H1 (cell line): ENCODE results near the gene KCNA5.

Experiments used
- CEBPB ChIP-seq: IDR thresholded peaks from 2 replicates; pipeline ENCODE4 v1.6.1; 2012; ENCODE audit warnings: low read depth, low read length
- CHD2 ChIP-seq: IDR thresholded peaks from 2 replicates; pipeline ENCODE4 v1.6.1; 2012; ENCODE audit warnings: low read length, improper control_type of control experiment
- EGR1 ChIP-seq: IDR thresholded peaks from 2 replicates; pipeline ENCODE4 v1.6.1; 2011; ENCODE audit warnings: low read depth, low read length, borderline replicate concordance
- MAFK ChIP-seq: IDR thresholded peaks from 2 replicates; pipeline ENCODE4 v1.6.1; 2012; ENCODE audit warnings: low read depth, mild to moderate bottlenecking, improper control_type of control experiment, low read length
- MAX ChIP-seq: IDR thresholded peaks from 2 replicates; pipeline ENCODE4 v1.6.1; 2012; ENCODE audit warnings: inconsistent platforms
- POLR2A ChIP-seq, 2 experiments: IDR thresholded peaks; 1 replicate in 1 of 2; 2 replicates in 1 of 2; pipeline ENCODE4 v1.6.1; 2011; ENCODE audit warnings: low read depth in 2 of 2, low read length in 2 of 2, mild to moderate bottlenecking in 2 of 2; ENCODE audit errors: control extremely low read depth in 1 of 2
- POLR2AphosphoS5 ChIP-seq: IDR thresholded peaks from 2 replicates; pipeline ENCODE4 v1.6.1; 2011; ENCODE audit warnings: low read depth, low read length
- SP4 ChIP-seq: IDR thresholded peaks from 2 replicates; pipeline ENCODE4 v1.6.1; 2012; ENCODE audit warnings: low read length, inconsistent platforms
- TAF1 ChIP-seq: IDR thresholded peaks from 2 replicates; pipeline ENCODE4 v1.6.1; 2011; ENCODE audit warnings: mild to moderate bottlenecking, low read depth, low read length
- TEAD4 ChIP-seq: IDR thresholded peaks from 2 replicates; pipeline ENCODE4 v1.6.1; 2012; ENCODE audit warnings: low read depth, low read length, inconsistent platforms, mixed read lengths
- TF ChIP-seq, protein P1 (sequence below), 3 experiments: IDR thresholded peaks; 1 replicate in 2 of 3; 2 replicates in 1 of 3; pipeline versions ENCODE4 v1.5.1 to v1.6.1; 2011; ENCODE audit warnings: low read length in 3 of 3, mild to moderate bottlenecking in 3 of 3, inconsistent platforms in 2 of 3, low read depth in 1 of 3, moderate library complexity in 1 of 3; ENCODE audit not compliant: insufficient read depth in 1 of 3; ENCODE audit errors: control extremely low read depth in 1 of 3
- TF ChIP-seq, protein P2 (sequence below): IDR thresholded peaks from 2 replicates; pipeline ENCODE4 v1.6.1; 2012; ENCODE audit warnings: inconsistent platforms

- TF ChIP-seq EGR1 (no peak), CEBPB (no peak), TEAD4 (no peak), TAF1 (no peak), CHD2 (no peak), MAFK (no peak), POLR2A (IDR thresholded peaks at IDR 0.05; ENCODE audit: control extremely low read depth in 1 of 2, low read depth in 2 of 2, low read length in 2 of 2) (no peak), POLR2AphosphoS5 (no peak), MAX (no peak), SP4 (no peak)
- TF ChIP-seq, protein P1, sequence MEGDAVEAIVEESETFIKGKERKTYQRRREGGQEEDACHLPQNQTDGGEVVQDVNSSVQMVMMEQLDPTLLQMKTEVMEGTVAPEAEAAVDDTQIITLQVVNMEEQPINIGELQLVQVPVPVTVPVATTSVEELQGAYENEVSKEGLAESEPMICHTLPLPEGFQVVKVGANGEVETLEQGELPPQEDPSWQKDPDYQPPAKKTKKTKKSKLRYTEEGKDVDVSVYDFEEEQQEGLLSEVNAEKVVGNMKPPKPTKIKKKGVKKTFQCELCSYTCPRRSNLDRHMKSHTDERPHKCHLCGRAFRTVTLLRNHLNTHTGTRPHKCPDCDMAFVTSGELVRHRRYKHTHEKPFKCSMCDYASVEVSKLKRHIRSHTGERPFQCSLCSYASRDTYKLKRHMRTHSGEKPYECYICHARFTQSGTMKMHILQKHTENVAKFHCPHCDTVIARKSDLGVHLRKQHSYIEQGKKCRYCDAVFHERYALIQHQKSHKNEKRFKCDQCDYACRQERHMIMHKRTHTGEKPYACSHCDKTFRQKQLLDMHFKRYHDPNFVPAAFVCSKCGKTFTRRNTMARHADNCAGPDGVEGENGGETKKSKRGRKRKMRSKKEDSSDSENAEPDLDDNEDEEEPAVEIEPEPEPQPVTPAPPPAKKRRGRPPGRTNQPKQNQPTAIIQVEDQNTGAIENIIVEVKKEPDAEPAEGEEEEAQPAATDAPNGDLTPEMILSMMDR (IDR thresholded peaks at IDR 0.05; ENCODE audit: control extremely low read depth in 1 of 3, insufficient read depth in 1 of 3, low read depth in 1 of 3, low read length in 3 of 3) = no peak
- TF ChIP-seq, protein P2, sequence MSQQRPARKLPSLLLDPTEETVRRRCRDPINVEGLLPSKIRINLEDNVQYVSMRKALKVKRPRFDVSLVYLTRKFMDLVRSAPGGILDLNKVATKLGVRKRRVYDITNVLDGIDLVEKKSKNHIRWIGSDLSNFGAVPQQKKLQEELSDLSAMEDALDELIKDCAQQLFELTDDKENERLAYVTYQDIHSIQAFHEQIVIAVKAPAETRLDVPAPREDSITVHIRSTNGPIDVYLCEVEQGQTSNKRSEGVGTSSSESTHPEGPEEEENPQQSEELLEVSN = no peak
Measured at GRCh38 chr12:5036031-5036430, 7.6 kb upstream of the KCNA5 start.
